Stimulated activated CD4-positive, alpha-beta T cell treated with anti-CD3 and anti-CD28 coated beads, Interleukin-12 subunit alpha, Interleukin-12 subunit beta, amount 100 ng/mL, for 4 hours (primary cell): ENCODE results near the gene TSPAN5.

Source experiments
- DNase-seq: peaks from one replicate; pipeline ENCODE4 v3.0.0-alpha.2; 2020

The TSPAN5 gene

GRCh38 chr4:98434816-98435215, 223.6 kb downstream of the TSPAN5 start:
- DNase-seq = no peak

GRCh38 chr4:98433691-98434090, 224.7 kb downstream of the TSPAN5 start:
- no peak for DNase-seq

- no peak for DNase-seq
Measured at GRCh38 chr4:98430708-98431403, 227.6 kb downstream of the TSPAN5 start.

- no peak for DNase-seq
Measured at GRCh38 chr4:98423009-98423408, 235.4 kb downstream of the TSPAN5 start.

- no peak for DNase-seq
Measured at GRCh38 chr4:98421111-98421510, 237.3 kb downstream of the TSPAN5 start.
